ENCODE results near the gene RFX2.
A peak's percentile ranks its signal among the peaks of the same experiment; 100 is the strongest.

RFX2 gene

GRCh38 chr19:6039566-6040225 lies 70.6 kb downstream of the RFX2 start:
- peak; percentile 55 for DNase-seq (ENCODE audit: low spot score)
- Histone ChIP-seq H3K4me3 (no peak overlapping the region), H3K27ac (no peak overlapping the region)
- TF ChIP-seq CTCF (IDR thresholded peaks at IDR 0.05): no peak

DNA sequence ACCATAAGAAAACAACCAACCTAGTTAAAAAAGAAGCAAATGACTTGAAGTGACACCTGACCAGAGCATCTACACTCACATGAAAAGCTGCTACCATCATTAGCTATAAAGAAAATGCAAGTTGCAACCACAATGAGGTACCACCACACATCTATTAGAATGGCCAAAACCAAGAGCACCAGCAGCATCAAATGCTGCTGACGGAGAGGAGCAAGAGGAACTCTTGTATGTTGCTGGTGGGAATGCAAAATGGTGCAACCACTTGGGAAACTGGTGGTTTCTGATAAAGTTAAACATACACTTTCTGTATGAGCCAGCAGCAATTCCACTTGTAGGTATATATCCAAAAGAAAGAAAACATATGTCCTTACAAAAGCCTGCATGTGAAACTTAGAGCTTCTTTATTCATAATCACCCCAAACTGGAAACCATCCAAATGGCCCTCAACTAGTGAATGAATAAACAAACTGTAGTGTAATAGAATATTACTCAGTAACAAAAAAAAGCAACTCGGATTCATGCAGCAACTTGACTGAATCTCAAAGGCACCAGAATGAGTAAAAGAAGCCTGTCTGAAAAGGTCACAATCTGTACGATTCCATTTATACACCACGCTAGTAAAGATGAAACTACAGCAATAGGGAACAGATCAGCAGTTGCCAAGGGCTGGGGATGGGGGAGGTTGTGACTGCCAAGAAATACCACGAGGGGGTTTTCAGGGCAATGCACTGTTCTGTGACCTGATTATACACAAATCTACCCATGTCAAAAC lies 71.5 kb downstream of the RFX2 start:
- TF ChIP-seq CTCF (IDR thresholded peaks at IDR 0.05): no peak
- no peak for DNase-seq (ENCODE audit: low spot score)
- H3K27ac ChIP-seq: no peak overlapping the region

DNA sequence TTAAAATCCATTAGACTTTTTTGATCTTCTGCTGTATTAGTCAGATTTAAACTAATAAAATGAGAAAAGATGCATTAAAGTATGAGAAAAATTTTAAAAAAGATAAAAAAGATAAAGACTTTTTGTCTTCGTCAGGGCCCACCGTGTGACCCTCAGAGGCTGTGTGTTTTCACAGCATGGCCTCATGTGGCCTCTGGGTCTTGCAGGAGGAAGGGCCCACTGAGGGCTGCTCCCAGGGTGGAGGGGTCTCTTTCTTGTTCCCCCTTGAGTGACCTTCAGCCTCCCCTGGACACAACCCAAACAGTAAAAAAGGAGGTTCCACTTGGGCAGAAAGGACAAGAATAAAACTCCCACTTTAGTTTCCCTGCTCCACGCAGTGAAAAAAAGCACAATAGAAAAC lies 75.3 kb downstream of the RFX2 start:
- DNase-seq (ENCODE audit: low spot score): peak; percentile 19
- no peak for TF ChIP-seq CTCF (IDR thresholded peaks at IDR 0.05)
- Histone ChIP-seq H3K27ac (no peak overlapping the region), H3K4me3 (no peak overlapping the region)

More for the DNA sequence above, 71.5 kb downstream of the RFX2 start:
- H3K4me3 ChIP-seq: no peak overlapping the region

DNA sequence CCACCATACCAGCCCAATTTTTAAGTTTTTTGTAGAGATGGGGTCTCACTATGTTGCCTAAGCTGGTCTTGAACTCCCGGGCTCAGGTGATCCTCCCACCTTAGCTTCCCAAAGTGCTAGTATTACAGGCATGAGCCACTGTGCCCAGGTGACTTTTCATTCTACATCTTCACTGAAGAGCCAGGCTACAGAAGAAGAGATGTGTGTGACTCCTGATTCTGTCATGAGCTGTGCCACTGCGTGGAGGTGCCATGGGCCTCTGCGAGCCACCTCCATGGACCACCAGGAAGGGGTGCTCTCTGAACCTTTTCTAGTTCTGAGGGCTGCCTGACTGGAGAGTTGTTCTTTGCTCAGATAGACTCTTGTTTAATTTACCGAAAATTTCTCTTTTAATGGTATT lies 75.8 kb downstream of the RFX2 start:
- no peak overlapping the region for H3K27ac ChIP-seq
- TF ChIP-seq CTCF (IDR thresholded peaks at IDR 0.05): no peak
- peak; percentile 9 for DNase-seq (ENCODE audit: low spot score)
- no peak overlapping the region for H3K4me3 ChIP-seq

DNA sequence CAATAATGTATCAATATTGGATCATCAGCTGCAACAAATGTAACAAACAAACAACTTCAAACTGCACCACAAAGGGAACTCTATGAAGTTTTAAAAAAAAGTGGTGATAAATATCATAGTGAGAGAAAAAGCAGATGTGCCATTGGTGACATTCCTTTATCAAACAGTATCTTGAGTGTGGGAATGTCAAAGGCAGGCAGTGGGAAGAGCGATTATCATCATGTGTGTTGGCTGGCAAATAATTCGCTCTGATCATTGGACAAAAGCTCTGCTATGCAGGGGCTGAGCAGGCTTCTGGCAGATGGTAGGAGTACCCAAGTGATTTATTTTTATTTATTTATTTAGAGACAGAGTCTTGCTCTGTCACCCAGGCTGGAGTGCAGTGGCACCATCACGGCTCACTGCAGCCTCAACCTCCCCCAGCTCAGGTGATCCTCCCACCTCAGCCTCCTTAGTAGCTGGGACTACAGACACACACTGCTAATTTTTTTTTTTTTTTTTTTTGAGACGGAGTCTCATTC lies 76.5 kb downstream of the RFX2 start:
- H3K4me3 ChIP-seq: no peak overlapping the region
- no peak overlapping the region for H3K27ac ChIP-seq
- TF ChIP-seq CTCF (IDR thresholded peaks at IDR 0.05): no peak
- DNase-seq (ENCODE audit: low spot score): peak; percentile 9

DNA sequence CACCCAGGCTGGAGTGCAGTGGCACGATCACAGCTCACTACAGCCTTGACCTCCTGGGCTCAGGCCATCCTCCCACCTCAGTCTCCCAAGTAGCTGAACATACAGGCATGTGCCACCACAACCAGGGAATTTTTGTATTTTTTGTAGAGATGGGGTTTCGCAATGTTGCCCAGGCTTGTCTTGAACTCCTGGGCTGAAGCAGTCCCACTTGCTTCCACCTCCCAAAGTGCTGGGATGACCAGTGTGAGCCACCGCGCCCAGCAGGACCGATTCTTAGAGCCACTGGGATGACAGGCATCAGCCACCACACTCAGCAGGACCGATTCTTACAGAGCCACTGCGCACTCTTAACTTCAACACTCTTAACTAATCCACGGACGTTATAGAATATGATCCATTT lies 77.5 kb downstream of the RFX2 start:
- DNase-seq (ENCODE audit: low spot score): peak; percentile 31
- H3K27ac ChIP-seq: no peak overlapping the region
- no peak overlapping the region for H3K4me3 ChIP-seq
- no peak for TF ChIP-seq CTCF (IDR thresholded peaks at IDR 0.05)

GRCh38 chr19:6032381-6032780 lies 77.9 kb downstream of the RFX2 start:
- TF ChIP-seq CTCF (IDR thresholded peaks at IDR 0.05): no peak
- no peak overlapping the region for H3K4me3 ChIP-seq
- DNase-seq (ENCODE audit: low spot score): no peak
- no peak overlapping the region for H3K27ac ChIP-seq
